ENCODE measurements around the gene XXYLT1. TPM values are rescaled to one million over a fixed set of nuclear protein-coding genes. Genes with fewer than 3 reads are reported as not detected.

The XXYLT1 gene
- total and polyA plus RNA-seq, 2 of the 8 experiments (the other 6 are each of a cell fraction or from before 2014, with no cell fraction given) = 18.9 to 23.8 TPM

DNA sequence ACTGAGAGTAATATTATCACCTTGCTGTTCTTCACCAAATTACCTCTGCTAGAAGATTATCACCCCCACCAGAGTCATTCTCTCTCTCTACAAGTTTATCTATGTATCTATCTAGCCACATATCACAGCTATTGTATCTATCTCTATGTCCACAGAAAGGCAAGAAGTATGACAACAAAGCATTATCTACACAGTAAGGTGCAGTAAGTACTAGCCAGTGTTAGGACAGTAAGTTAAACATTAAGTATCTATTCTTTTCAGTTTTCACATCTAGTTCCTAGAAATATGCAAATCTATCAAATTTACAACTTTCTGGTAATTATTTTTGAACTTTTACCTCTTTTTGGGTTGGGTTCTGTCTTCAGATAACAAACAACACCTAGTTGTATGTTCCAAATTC lies 26.5 kb upstream of the XXYLT1 start:
- H3K4me1 ChIP-seq (replicated peaks in 1 of 4; ENCODE audit: control insufficient read depth in 3 of 4, insufficient read depth in 4 of 4, low read length in 3 of 4) = no peaks in the 10 kb centered on the region
- no peak overlapping the region for H2BK20ac ChIP-seq (ENCODE audit: low read length)
- H3K27me3 ChIP-seq (replicated peaks in 1 of 4; ENCODE audit: control insufficient read depth in 3 of 4, extremely low read depth in 1 of 4, insufficient read depth in 3 of 4, low read length in 3 of 4) = no peaks in the 10 kb centered on the region
- no peak overlapping the region for H4K5ac ChIP-seq (ENCODE audit: insufficient read length, low read depth, low read length)
- no peak overlapping the region for H2BK5ac ChIP-seq (ENCODE audit: low read depth, low read length)
- no peak overlapping the region for H3K27ac ChIP-seq (ENCODE audit: low read depth, low read length)
- H2BK120ac ChIP-seq (replicated peaks; ENCODE audit: low read depth, low read length) = no peak overlapping the region
- no peak overlapping the region for H3K18ac ChIP-seq (ENCODE audit: extremely low read depth, low read length)
- H2BK12ac ChIP-seq (ENCODE audit: low read depth, low read length) = no peak overlapping the region
- H3K14ac ChIP-seq (ENCODE audit: insufficient read length) = no peak overlapping the region
- H4K8ac ChIP-seq (ENCODE audit: extremely low read depth, insufficient read depth, low read length) = no peak overlapping the region
- FAIRE-seq = no peak
- peaks cover 0 to 6% (median 1%) of the 10 kb centered on the region in 4 experiments; a peak in 2 of 8 replicates for H3K36me3 ChIP-seq (ENCODE audit: control insufficient read depth in 2 of 4, insufficient read depth in 4 of 4, low read length in 3 of 4)
- no peak overlapping the region for H3K9ac ChIP-seq (replicated peaks in 1 of 4; ENCODE audit: extremely low read depth in 1 of 4, low read depth in 3 of 4, low read length in 3 of 4)
- H3K4me3 ChIP-seq (ENCODE audit: extremely low read depth in 1 of 4, insufficient read depth in 2 of 4, low read depth in 3 of 4, low read length in 4 of 4) = no peak overlapping the region
- POLR2A ChIA-PET (ENCODE audit: partially characterized antibody) = no interaction called here
- no peak for DNase-seq (ENCODE audit: low read depth in 1 of 2, low spot score in 2 of 2)
- no peak overlapping the region for H3K23ac ChIP-seq (ENCODE audit: insufficient read length)
- H3K4ac ChIP-seq (replicated peaks; ENCODE audit: insufficient read length, low read depth, low read length) = no peak overlapping the region
- no peak overlapping the region for H2BK15ac ChIP-seq (ENCODE audit: low read length)
- no peaks in the 10 kb centered on the region for H3K79me1 ChIP-seq (ENCODE audit: low read depth, low read length)
- no peak overlapping the region for H4K91ac ChIP-seq (replicated peaks; ENCODE audit: insufficient read length, low read length)
- H3K79me2 ChIP-seq (ENCODE audit: control insufficient read depth in 1 of 2, insufficient read depth in 2 of 2, low read length in 2 of 2) = no peaks in the 10 kb centered on the region
- CTCF ChIA-PET (ENCODE audit: partially characterized antibody) = interaction anchor here (0.6 to 0.7 kb wide), 2 partner anchors 169 to 221 kb away, joined by 4 read pairs; no protein-coding TSS in a partner anchor
- no peak overlapping the region for H3K56ac ChIP-seq (replicated peaks; ENCODE audit: insufficient read length, low read depth, low read length)
- TF ChIP-seq RXRA (IDR thresholded peaks at IDR 0.05; ENCODE audit: insufficient read depth, low read depth, low read length) (no peak), SP2 (IDR thresholded peaks at IDR 0.05; ENCODE audit: low read length) (no peak), PHF8 (conservative IDR thresholded peaks at IDR 0.05; ENCODE audit: low read depth, low read length) (no peak), SIX5 (IDR thresholded peaks at IDR 0.05; ENCODE audit: low read depth, low read length) (no peak), NANOG (IDR thresholded peaks at IDR 0.05; ENCODE audit: insufficient read depth, low read depth, low read length, poor library complexity, severe bottlenecking) (no peak), CTBP2 (IDR thresholded peaks at IDR 0.05; ENCODE audit: borderline replicate concordance, insufficient read depth, insufficient read length, low read length) (no peak), SIN3A (conservative IDR thresholded peaks at IDR 0.05 in 1 of 2, IDR thresholded peaks at IDR 0.05 in 1 of 2; ENCODE audit: low read depth in 1 of 2, low read length in 2 of 2) (no peak), SP4 (IDR thresholded peaks at IDR 0.05; ENCODE audit: low read length) (no peak), JUND (IDR thresholded peaks at IDR 0.05; ENCODE audit: low read length) (no peak), KDM5A (IDR thresholded peaks at IDR 0.05; ENCODE audit: low read length) (no peak), POLR2AphosphoS5 (IDR thresholded peaks at IDR 0.05; ENCODE audit: low read depth, low read length) (no peak), SP1 (IDR thresholded peaks at IDR 0.05; ENCODE audit: low read depth, low read length) (no peak), RAD21 (IDR thresholded peaks at IDR 0.05 in 1 of 2, conservative IDR thresholded peaks at IDR 0.05 in 1 of 2; ENCODE audit: low read depth in 2 of 2, low read length in 2 of 2) (no peak), BCL11A (IDR thresholded peaks at IDR 0.05; ENCODE audit: low read depth in 2 of 2, low read length in 2 of 2) (no peak), FOSL1 (IDR thresholded peaks at IDR 0.05; ENCODE audit: insufficient read depth, low read depth, low read length) (no peak)
- no peaks in the 10 kb centered on the region for H3K9me3 ChIP-seq (ENCODE audit: insufficient read depth in 2 of 2, low read depth in 1 of 2, low read length in 1 of 2)
- H2AFZ ChIP-seq (ENCODE audit: low read length) = no peak overlapping the region
- H3K4me2 ChIP-seq (ENCODE audit: insufficient read depth in 1 of 2, low read depth in 2 of 2, low read length in 2 of 2) = no peak overlapping the region
- no peaks in the 10 kb centered on the region for H4K20me1 ChIP-seq (replicated peaks in 1 of 2; ENCODE audit: control insufficient read depth in 1 of 2, insufficient read depth in 2 of 2, low read length in 2 of 2)
- no peaks in the 10 kb centered on the region for H3K23me2 ChIP-seq (ENCODE audit: low read depth, low read length)
- H2AK5ac ChIP-seq (ENCODE audit: low read depth, low read length) = no peak overlapping the region
